ENCODE data around the gene HNRNPUL2.
A peak's percentile ranks its signal among the peaks of the same experiment; 100 is the strongest.
"Not testable (repeated sequence)": the region's sequence is repeated elsewhere in the genome, so short reads cannot be mapped to it uniquely, and the experiment has no call there.

Gene HNRNPUL2

DNA sequence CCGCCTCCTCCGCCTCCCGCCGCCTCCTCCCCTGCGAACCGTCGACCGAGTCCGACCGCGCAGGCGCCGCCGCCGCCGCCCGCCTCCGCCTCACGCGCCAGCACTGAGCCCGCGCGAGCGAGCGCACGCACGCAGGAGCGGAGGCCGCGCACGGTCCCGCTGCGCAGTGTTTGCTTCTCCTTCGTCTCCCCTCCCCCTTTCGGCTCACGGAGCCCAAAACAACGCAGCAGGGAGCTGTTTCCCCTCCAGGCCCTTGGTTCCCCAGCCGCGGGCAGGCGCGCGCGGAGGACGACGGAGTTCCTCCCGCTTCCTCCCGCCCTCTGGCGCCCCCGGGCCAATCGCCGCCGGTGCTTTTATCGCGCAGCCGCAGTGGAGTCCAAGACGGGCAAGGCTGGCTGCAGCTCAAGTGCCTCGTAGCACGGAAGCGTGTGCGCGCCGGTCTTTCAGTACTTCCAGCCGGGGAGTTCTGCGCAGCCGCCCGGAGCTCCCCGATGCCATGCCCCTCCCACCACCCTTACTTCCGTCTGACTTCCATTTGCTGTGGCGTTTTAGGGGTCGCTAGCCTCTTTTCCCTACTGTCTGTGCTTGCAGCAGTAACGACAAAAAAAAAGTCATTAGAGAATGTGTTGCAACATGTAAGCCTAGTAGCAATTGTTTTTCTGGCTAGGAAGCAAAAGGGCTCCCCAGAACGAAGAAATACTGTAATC lies at the start of gene HNRNPUL2:
Gene HNRNPUL2, minus strand, starts transcription at position 293 of the 707 bp plus-strand sequence. CDS start 301 bp downstream, outside the sequence.
- peak; percentile 97 to 98 for DNase-seq

DNA sequence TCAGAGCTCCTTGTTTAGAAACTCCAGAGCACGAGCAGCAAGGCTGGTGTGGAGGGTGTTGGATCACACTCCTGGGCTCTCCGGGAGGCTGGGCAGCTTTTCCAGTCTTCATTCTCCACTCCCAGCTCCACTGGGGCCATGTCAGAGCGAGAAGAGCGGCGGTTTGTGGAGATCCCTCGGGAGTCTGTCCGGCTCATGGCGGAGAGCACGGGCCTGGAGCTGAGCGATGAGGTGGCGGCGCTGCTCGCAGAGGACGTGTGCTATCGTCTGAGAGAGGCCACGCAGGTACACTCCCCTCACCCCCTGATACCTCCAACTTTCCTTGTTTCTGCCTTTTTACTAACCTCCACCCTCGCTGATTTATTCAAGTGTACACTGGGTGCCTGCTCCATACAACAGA lies 48.4 kb upstream of the HNRNPUL2 start:
- no peak for DNase-seq

DNA sequence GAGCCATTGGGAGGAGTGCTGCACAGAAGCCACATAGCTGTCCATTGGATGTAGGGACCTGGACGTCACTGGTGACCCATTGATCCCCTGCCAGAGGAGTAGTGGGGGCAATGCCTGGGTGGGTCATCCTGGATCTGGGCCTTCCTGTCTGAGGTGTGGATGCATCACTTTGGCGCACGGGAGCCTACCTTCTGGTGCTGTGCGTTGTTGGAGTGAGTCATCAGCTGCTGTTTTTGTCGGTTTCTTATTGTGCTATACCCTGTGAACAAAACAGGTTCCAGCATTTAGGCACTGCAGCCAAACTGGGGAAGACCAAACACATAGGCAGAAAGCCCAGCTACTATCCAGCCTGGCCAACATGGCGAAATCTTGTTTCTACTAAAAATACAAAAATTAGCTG lies 47.1 kb upstream of the HNRNPUL2 start:
- no peak for DNase-seq

DNA sequence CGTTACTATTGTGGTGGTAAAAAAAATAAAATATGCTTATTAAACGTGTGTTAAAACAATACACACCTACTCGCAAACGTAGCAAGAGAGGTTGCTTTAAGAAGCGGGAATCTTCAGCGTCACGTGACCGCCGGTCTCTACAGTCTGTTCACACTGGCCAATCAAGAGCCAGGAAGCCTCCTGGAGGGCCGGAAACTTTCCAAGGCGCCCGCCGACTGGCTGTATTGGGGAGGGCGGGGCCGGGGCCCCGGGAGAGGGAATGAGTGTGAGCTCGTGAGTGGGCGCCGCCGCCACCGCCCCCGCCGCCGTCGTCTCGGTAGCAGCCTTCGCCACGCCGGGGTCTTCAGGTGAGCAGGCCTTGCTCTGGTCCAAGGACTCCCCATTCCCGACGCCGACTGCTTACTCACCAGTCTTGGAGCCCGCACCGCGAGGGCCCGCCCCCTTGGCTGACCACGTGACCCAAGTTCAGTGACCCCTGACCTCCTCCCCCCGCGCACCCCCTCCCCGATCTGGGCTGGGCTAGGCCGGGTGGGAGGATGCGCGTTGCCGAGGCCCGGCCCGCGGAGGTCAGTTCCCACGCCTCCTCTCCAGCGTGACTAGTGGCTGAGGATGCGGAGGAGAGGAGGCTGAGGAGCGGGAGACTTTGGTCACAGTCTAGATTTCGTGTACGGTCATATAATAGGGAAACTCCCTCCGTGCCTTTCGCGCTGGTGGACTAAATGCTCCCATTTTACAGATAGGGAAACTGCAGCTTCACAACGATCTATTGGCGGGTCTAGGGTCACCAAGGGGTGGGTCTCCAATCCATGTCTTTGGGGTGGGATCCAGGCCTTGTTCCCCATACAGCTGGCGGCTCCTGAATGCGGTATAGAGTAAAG lies 44.1 kb upstream of the HNRNPUL2 start, which contains the start of gene TAF6L:
Gene TAF6L, plus strand, starts transcription at position 253 of the 878 bp plus-strand sequence. CDS start 4,388 bp downstream, outside the sequence.
- DNase-seq: peak; percentile 98

DNA sequence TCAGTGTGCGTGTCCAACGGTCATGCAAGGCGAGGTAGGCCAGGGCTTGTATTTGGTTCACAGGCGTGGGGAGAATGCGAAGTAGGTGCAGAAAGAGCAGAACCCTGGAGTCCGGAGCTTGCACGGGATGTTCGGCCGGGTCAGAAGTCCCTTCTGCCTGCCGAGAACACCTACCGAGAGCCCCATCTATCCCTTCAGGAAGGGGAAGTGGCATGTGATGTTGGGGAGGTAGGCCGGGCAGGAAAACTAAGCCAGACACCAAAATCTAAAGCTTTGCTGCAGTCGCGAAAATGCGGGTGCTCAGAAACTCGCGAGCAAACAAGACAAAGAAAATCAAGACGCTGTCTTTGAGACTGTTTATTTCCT lies 43.5 kb upstream of the HNRNPUL2 start:
- peak; percentile 35 to 37 for DNase-seq

DNA sequence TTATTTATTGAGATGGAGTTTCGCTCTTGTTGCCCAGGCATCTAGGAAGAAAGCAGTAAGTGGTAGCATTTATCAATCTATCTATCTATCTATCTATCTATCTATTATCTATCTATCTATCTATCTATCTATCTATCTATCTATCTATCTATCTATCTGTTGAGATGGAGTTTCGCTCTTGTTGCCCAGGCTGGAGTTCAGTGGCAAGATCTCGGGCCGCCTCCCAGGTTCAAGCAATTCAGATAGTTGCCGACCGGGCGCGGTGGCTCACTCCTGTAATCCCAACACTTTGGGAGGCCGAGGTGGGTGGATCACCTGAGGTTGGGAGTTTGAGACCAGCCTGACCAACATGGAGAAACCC lies 33.6 kb upstream of the HNRNPUL2 start:
- DNase-seq: peak in 1 of 2 experiments; percentile 40

DNA sequence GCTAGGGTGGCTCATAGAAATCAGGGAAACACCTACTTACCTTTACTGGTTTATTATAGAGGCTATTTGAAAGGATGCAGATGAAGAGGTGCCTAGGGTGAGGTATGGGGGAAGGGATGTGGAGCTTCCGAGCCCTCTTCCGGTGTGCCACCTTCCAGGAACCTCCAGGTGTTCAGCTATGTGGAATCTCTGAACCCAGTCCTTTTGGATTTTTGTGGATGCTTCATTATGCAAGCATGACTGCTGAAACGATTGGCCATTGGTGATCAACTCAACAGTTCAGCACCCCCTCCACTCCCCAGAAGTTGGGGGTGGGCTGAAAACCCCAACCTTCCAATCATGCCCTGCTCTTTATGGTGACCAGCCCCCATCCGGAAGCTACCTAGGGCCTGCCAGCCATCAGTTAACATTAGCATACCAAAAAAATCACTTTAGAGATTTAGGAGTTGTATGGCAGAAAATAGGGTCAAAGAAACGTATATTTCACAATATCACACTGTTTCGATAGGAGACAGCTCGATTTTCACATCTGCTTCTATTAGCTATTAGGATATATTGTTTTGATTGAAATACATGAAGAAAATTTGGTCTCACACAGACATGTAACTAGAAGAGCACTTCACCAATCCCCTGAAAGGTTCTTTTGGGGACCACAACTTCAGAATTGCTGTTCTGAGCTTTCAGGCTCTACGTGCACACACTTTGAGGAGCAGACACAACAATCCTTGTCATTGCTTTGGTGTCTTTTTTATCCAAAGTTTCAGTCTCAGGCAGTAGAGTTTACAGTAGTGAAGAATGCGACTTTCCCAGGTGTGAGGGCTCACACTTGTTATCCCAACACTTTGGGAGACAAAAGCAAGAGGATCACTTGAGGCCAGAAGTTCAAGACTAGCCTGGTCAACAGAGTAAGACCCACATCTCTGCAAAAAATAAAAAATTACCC lies 30.9 kb upstream of the HNRNPUL2 start:
- no peak for DNase-seq

DNA sequence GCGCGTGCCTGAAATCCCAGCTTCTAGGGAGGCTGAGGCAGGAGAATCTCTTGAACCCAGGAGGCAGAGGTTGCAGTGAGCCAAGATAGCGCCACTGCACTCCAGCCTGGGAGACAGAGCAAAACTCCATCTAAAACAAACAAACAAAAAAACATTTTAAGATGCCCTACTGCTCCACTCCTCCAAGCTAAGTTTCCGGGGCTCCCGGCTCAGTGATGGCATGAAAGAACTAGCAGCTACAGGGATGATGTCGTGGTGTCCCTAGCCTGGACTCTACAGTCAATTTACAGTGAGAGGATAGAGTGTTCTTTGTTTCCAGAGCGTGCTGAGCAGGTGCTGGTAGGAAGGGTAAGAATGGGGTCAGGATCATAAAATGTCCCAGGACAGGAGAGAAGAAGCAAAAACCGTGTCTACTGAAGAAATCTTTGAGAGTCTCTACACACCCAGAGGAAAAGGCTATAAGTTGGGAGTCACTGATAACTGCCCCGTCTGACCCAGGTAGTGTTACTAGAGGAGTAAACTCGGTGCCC lies 27.9 kb upstream of the HNRNPUL2 start:
- no peak for DNase-seq

DNA sequence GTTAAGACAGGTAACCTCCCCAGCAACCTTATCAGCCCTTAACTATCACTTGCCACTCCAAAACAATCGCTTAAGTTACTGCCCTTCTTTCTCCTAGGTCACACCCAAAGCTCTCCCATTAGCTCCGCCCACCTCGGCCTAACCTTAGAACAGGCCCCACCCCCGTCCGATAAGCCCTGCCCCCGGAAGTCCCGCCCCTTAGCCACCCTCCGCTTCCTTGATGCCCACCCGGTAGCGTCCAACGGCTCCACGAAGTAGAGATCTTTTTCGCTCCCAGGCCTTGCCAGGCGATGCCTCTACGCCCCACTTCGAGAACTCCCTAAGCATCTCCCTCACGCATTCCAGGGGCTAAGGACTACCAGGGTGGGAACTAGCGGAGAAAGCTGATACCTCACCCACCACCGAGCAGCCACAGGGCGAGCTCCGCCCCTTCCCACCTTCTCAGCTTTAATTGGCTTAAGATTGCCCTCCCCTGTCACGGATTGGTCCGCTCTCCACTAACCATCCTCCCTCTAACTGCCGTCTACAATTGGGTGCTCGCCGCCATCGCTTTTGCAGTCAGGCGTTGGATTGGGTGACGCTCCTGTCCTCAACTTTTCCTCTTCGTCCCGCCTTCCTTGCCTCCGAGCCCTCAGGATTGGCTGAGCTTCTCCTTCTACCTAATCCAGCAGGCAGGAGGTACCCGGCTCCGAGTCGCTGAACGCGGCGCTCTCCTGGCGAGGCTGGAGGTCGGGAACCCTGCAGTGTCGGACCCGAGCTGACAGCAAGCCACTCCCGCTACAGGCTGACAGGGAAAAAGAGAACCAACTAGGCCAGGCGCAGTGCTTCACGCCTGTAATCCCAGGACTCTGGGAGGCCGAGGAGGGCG lies 26.7 kb upstream of the HNRNPUL2 start, which contains the start of gene ZBTB3:
Gene ZBTB3, minus strand, starts transcription at position 425 of the 868 bp plus-strand sequence. CDS start 496 bp downstream, outside the sequence.
- DNase-seq: peak; percentile 96 to 97

DNA sequence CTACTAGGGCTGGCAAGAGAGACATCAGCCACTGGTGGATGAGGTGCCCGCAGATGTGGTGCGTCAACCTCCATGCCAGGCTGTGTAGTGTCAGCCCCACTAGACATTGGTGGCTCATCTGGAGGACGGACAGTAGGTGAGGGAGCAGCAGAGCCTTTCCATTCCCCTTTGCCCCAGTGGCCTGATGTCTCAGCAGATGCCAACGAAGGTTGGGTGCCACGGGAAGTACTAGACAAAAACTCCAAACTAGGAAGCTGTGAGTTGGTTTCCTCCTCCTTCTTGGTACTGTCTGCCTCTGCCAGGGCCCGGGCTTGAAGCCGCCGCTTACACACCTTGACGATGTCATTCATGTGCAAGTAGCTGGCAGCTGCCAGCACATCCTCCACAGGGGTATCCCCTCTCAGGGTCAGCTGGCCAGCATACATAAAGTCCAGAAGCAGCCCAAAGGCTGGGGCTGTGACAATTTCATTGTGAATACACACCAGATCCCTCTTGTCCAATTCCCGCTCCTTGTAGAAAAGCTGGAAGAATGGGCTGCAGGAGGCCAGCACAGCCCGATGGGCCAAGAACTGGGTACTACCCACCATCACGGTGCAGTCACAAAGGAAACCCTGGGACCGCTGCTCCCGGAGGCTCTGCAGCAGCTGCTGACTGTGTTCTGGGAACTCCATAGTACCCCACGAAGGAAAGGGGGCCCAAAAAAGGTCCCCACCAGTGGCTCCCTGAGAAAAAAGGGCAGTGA lies 25.9 kb upstream of the HNRNPUL2 start:
- no peak for DNase-seq

DNA sequence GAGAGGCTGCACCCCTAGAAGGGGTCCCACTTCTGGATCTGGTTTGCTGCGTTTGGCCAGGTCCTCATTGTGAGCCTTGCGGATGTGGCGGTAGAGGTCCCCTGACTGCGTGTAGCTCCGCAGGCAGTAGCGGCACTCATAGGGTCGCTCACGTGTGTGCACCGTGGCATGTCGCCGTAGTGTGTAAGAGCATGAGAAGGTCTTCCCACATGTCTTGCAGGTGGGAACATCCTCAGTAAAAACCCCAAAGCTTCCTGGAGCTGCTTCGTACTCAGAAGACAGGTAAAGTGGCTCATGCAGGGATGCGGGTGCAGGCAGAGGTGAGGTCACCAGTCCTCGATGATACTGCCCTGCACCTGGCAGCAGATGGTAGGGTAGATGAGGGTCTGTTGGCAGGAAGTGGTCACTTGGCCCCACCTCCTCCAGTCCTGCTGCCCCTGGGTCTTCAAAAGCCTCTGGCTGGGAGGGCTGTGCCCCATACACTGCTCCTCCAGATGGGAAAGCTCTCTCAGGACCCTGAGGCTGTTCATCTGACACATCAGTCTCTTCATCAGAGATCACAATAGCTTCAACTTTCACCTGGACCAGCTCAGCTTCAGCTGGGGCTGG lies 25.0 kb upstream of the HNRNPUL2 start:
- no peak for DNase-seq

DNA sequence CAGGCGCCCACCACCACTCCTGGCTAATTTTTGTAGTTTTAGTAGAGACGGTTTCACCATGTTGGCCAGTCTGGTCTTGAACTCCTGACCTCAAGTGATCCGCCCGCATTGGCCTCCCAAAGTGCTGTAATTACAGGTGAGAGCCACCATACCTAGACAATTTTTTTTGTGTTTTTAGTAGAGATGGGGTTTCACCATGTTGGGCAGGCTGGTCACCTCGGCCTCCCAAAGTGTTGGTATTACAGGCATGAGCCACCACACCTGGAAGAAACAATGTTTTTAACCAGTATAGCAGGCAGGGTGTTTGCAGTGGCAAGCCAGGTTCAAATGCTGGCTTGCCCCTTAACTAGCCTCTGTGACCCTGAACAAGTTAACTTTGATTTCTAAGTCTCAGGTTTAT lies 22.7 kb upstream of the HNRNPUL2 start:
- not testable (repeated sequence) for DNase-seq

DNA sequence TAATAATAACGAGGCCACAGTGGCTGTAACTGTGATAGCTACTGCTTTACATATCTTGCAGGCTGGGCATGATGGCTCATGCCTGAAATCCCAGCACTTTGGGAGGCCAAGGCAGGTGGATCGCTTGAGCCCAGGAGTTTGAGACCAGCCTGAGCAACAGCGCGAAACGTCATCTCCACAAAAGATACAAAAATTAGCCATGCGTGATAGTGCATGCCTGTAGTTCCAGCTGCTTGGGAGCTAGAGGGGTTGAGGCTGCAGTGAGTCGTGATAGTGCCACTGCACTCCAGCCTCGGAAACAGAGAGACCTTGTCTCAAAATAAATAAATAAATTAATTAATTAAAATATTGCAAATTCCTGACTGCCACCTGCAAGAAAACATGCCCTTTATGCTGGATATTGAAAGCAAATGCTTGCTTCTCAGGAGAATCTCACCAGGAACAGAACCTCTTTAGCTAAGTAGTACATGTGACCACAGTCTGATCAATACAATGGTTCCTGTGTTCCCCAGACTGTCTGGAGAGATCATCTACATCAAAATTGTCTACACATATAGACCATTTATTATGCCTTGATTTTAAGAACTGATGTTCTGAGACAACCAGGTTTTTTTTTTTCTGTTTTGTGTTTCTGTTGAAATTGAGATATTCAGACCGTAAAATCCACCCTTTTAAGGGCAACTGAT lies 20.4 kb upstream of the HNRNPUL2 start:
- no peak for DNase-seq

DNA sequence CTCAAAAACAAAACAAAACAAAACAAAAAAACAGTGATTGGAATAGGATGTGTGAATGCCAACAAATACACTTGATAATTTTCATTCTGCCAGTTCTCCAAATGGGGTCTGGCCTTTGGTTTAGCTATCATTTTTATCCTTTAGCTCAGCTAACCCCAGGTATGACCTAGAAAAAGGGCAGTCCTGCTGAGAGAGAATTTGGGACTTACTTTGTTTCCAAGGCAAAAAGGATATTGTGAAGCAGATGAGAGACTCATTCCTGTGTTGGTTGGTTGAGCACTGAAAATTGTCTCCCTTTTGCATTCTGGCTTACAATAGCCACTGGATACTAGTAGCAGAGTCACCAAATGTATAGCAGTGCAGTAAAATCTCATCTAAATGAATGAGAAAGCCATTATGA lies 9.9 kb upstream of the HNRNPUL2 start:
- no peak for DNase-seq

DNA sequence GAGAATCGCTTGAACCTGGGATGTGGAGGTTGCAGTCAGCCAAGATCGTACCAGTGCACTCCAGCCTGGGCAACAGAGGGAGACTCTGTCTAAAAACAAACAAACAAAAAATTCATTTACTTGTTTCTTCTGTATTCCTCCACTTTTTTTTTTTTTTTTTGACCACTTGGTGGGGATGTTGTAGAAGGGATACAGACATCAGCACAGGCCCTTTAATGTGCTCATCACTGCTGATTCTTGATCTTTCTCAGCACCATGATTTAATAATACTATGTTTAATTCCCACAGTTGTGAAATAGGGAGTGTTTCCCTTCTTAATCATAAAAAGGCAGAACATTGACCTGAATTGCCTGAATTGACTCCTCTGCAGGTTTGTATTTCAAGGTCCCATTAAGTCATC lies 5.6 kb upstream of the HNRNPUL2 start:
- no peak for DNase-seq

DNA sequence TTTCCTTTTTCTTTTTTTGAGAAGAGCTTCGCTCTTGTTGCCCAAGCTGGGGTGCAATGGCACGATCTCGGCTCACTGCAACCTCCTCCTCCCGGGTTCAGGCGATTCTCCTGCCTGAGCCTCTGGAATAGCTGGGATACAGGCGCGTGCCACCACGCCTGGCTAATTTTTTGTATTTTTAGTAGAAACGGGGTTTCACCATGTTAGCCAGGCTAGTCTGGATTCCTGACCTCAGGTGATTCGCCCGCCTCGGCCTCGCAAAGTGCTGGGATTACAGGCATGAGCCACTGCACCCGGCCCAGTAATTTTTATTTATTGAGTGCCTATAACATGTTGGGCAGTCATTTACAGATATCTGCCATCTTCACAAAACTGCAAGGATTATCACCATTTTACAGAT lies 2.8 kb upstream of the HNRNPUL2 start:
- DNase-seq: not testable (repeated sequence)

DNA sequence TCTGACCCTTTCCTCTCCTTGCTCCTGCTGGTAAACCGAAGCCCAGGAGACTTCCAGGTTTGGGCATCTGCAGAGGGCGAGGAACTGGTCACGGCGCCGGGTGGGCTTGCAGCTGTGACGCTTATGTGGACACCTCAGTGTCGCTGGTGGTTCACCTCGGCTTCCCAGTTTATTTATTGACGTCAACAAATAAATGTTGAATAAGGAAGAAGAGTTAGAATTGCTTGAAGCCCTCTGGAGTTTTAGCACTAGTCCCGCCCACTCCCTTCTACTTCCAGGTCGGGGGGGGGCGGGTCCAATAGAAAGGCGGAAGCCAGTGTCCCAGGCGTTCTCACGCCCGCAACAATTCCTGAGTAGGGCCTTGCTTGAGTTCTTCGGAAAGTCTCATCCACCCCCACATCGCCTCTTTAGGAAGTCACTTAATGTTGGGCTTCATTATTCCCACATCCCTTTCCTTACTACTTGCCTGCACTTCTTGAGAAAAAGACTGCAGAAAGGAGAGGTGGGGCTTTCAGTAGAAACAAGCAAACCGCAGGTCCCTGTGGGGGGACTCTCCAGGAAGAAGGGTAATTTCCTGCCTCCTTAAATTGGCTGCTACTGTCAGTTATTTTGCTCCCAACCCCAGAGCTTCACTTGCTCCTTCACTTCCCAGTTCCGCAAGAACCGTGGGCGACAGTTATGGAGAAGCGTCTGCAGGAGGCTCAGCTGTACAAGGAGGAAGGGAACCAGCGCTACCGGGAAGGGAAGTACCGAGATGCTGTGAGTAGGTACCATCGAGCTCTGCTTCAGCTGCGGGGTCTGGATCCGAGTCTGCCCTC lies 1.1 kb upstream of the HNRNPUL2 start, which contains the start of gene TTC9C:
Gene TTC9C, plus strand, starts transcription at position 316 of the 818 bp plus-strand sequence. Its CDS starts 363 bp downstream, at position 679.
- peak; percentile 85 to 89 for DNase-seq

DNA sequence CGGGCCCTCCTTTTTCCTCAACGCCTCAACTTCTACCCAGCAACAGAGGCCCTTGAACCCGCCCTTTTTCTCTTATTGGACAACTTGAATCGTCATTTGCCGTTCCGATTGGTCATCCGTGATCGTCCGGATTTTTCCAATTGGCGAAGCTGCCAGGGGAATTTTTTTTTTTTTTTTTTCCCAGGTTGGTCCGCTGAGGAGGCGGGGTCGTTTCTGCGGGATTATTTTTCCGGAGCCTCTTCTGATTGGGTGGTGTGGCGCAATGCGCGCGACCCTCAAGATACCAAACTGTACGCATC lies 564 bp upstream of the HNRNPUL2 start:
- DNase-seq: peak; percentile 78 to 87

DNA sequence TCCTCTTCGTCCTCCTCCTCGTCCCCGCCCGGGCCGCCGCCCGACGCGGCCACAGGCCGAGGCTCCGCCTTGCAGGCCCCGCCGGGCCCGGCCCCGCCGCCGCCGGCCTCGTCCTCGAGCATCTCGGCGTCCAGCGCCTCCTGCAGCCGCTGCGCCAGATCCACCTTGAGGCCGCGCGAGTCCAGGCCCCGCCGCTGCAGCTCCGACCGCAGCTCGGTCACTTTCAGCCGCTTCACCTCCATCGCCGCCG lies 417 bp downstream of the HNRNPUL2 start:
- DNase-seq: no peak

Data from activated CD4-positive, alpha-beta T cell treated with anti-CD3 and anti-CD28 coated beads, Interleukin-2, amount 50 U/mL, for 48 hours (primary cell).